Measurements from ENCODE around the gene CA5B.
"Not testable (repeated sequence)": the region's sequence is repeated elsewhere in the genome, so short reads cannot be mapped to it uniquely, and the experiment has no call there.

Gene CA5B, protein sequence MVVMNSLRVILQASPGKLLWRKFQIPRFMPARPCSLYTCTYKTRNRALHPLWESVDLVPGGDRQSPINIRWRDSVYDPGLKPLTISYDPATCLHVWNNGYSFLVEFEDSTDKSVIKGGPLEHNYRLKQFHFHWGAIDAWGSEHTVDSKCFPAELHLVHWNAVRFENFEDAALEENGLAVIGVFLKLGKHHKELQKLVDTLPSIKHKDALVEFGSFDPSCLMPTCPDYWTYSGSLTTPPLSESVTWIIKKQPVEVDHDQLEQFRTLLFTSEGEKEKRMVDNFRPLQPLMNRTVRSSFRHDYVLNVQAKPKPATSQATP

DNA sequence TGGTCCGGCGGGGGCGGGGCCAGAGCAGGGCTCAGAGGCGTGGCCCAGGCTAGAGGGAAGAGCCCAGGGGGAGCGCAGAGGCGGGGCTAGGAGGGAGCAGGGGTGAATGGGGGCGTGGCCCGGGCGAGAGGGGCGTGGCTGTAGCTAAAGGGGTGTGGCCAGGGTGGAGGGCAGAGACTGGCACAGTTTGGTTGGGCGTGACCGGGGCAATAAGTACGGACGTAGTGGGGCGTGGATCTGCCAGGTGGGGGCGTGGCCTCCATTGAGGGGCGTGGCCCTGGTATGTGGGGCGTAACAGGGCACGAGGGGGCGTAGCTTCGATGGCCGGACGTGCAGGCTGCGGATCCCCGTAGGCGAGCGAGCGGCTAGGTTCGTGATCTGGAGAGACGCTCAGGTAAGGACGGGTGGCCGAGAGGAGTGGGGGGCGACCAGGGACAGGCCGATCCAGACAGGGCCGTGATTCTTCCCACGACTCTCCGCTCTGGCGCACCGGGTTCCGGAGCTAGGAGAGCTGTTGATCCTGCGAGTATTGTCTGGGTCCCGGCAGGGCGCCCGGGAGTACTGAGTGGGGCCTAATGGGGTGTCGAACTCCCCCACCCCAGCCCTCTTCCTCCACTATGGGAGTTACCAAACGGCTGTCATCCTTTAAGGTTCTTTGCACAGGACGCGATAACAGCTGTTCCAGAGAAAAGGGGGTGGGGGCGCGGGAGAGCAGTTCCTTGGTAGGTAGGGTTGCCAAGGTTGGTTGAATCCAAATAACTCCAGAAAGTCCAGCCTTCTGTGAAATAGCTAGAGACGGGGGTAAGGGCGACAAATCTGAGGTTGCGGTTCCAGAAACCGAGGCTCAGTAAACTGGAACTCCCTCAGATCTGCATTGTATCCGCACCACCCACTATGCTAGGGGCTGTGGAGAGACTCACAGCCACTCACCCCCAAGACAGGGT lies at the start of gene CA5B:
Gene CA5B, plus strand, starts transcription at position 312 of the 944 bp plus-strand sequence. CDS start 11,754 bp downstream, outside the sequence.
- DNase-seq: no peak

DNA sequence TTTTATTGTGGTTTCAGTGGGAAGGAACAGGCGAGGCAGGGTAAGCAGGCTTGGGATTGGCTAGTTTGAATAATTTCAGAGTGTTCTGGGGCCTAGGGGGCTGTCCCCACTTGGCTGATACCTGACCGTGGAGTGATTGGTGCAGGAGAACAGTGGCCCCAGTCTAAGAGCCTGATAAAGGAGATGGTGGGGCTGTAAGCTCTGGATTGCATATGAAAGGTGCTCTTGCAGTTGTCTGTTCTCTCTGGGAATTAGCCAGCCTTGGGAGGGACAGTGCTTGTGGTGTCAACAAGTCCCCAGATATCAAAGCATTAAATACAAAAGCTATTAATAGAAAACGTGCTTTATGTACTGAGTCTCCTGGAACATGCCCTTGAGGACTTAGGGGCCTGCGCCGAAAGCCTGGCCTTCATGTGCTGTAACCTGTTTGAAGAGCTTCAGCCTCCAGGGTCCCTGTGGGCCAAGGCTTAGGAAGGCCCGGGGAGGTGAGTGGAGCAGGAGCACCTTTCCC lies 43.1 kb upstream of the CA5B start:
- DNase-seq: no peak

DNA sequence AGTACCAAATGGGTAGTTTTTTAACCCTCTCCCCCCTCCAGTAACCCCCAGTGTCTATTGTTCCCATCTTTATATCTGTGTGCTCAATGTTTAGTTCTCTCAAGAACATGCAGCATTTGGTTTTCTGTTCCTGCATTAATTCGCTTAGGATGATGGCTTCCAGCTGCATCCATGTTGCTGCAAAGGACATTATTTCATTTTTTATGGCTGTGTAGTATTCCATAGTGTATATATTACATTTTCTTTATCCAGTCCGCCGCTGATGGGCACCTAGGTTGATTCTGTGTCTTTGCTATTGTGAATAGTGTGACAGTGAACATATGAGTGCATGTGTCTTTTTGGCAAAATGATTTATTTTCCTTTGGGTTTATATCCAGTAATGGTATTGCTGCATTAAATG lies 41.6 kb upstream of the CA5B start:
- DNase-seq: no peak

DNA sequence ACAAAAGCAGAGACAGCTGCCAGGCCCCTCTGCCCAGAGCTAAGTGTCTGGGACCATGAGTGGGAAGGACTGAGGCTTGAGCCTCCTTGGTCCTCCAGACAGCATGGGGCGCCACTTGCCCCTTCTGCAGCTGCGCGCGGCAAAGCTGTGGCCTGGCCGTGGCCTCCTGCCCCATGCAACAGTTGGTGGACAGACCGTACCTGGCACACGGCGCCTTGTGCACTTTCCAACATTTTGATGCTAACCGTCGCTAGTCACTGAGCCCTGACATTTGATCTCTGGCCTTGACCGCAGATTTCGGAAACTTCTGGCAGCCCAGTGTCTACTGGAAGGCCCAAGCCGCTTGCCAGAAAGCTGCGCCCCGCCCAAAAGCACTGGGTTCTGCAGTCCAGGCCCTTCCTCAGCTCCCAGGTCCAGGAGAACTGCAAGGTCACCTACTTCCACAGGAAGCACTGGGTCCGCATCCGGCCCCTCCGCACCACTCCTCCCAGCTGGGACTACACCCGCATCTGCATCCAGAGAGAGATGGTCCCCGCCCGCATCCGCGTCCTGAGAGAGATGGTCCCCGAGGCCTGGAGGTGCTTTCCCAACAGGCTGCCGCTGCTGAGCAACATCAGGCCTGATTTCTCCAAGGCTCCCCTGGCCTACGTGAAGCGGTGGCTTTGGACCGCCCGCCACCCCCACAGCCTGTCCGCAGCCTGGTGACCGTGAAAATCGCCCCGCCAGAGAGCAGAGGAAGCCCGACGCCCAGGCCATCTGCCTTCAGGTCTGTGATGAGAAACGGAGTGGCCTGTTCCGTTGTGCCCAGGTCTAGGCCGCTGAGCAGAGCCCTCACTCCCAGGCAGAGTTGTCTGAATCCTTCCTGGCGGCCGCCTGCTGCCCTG lies 35.3 kb upstream of the CA5B start:
- DNase-seq: no peak

DNA sequence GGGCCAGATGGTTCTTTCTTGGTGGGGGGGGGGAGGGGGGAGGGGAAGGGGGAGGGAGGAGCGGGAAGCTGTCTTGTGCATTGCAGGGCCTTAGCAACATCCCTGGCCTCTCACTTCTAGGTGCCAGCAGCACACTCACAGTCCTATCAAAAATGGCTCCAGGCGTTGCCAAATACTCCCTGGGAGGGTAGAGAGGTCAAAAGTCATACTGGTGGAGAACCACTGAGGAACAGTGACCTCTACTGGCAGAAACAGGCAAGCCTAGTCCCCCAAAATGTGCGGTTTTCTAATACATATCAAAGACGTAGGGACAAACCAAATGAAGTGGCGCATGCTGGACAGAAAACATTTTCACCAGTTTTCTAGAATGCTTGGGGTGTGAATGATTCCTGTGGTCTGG lies 34.3 kb upstream of the CA5B start:
- not testable (repeated sequence) for DNase-seq

DNA sequence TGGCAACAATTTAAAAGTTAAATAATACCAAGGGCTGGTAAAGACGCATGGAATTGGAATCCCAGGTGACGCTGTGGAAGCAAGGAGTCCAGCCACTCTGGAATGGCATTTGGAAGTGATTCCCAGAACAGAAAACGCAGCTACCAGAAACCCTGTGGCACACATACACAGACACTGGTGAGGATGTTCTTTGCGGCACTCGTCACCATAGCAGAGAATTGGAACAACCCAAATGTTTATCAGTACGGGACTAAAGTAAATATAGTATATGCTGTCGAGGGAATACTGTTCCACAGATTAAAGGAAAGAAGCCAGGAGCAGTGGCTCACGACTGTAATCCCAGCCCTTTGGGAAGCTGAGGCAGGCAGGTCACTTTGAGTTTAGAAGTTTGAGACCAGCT lies 33.8 kb upstream of the CA5B start:
- not testable (repeated sequence) for DNase-seq

DNA sequence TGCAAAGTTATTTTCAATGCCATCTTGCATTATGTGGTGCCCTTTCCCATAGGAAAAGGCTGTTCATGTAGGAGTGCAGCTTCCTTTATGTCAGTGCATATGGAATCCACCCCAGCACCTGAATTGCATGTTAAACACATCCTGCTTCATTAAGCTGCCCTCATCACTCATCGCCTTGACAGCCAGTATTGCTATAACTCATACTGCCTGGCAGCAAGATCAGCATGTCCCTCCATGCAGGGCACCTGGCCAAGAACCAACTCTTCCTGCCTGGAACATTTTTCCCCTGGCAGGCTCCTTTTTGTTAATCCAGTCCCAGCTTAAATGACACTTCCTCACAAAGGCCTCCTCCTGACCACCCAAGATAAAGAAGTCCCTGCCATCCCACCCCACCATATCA lies 23.5 kb upstream of the CA5B start:
- no peak for DNase-seq

DNA sequence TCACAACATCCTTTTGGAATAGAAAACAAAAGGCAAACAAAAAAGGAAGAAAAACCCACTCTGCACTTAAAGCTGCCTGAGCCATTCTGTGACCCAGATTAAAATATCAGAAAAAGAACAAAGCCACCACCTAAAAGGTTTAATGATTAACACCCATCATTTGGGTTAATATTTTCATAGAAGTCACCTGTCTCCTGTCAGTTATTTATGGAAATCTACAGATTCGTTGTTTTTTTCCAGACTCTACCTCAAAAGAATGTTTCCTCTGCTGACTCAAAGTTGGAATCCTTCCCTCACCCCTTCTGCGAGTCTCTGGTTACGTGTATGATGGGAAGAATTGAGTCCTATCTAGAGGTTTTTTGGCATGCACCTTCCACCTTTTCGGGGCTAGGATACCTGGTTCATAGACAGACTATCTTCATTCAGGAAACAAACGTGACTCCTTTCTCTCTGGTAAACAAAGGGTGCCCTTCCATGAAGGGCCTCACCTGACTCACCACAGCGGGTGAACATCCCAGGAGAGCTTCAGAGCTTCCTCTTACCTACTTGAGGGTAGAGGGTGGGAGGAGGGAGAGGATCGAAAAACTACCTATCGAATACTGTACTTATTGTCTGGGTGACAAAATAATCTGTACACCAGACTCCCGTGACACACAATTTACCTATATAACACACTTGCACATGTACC lies 19.6 kb upstream of the CA5B start:
- DNase-seq: no peak

DNA sequence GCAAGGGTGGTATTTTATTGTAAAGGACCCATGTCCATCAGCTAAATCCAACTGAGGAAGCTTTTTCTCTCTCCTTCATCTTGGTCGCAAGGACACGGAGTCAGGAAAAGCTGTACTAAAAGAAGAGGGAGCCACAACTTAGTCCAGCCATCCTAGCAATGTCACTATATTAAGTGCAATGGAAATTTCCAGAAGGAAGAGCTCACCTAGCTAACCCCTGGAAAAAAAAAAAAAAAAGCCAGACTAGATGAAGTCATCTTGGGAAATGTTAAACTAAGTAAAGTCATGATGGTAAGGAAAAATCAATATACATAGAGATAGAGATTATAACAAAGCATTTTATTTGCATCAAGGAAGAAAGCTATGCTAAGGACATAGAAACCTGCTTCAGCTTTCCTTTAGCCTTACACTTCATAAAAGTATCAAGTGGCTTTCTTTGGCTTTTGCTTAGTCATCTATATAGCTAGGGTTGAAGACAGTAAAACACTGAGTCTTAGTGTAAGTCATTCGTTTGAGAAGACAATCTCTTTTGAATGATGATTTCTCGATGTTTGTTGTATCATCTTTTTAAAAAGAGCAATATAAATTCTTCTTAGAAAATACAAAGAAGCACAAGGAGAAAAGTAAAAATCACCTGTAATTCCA lies 18.6 kb upstream of the CA5B start:
- no peak for DNase-seq

DNA sequence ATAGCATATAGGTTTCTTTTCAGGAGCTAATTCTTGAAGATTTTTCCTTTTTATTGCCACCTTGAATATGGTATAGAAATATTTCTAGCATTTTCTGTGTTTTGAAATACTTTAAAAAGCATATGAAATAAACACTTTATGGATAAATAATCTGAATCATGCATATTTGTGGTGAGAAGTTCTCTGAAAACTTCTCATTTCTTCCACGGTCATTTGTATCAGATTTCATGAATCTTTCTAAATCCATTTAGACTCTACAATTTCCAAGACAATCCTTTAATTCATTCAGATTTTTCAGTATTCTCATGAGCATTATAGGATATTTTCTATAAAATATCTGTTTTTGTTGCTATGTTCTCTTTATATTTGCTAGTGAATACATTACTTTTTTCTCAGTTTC lies 16.2 kb upstream of the CA5B start:
- no peak for DNase-seq

DNA sequence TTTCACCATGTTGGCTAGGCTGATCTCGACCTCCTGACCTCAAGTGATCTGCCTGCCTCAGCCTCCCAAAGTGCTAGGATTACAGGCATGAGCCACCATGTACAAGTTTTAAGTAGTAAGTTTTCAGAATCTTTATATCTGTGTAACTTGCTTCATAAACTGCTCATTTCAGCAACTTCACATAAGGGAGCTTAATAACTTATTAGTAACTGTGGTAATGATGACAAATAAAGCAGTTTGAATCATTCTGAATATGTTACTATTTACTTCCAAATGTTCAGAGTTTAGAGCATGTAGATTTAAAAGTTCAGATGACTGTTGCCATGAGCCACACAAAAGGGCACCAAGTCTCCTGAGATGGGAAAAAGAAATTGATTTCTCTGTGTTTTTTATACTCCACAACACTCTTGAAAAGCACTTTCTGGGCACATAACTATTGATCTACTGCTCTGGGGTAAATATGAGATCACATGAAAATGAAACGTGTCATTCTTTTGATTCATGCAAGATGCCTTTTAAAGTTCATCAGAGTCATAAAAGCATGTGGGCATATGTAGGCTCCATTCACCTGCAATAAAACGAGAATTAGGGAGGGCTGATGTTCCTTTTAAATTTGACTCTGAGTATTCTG lies 14.1 kb upstream of the CA5B start:
- no peak for DNase-seq

DNA sequence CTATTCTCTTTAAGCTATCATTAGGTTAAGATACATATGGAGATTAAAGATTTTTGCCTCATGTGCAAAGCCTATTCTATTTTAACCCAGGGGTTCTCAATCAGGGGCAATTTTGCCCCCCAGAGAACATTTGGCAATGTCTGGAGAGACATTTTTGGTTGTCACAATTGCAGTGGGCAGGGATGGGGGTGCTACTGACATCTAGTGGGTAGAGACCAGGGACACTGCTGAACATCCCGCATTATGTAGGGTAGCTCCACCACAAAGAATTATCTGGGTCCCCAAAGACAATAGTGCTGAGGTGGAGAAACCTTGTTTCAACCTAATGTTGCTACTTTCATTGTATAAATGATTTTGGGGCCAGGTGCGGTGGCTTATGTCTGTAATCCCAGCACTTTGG lies 13.2 kb upstream of the CA5B start:
- DNase-seq: no peak

DNA sequence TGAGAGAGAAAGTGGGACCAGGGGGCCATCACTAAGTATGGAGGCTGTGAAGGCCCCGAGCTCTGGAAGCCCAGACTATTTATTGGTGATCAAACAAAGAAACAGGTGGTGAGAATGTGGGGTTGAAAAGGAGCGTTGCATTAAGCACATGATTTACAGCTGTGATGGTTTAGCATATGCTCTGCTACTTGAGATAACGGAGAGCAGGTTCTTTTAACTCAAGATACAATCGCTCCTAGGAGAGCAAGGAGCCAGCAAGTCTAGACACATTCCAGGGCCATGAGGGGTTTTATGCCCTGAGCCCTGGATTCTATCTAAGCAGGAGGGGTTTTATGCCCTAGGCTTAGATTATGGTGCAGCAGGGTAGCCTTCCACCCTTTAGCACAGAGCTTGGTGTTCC lies 6.7 kb upstream of the CA5B start:
- not testable (repeated sequence) for DNase-seq

DNA sequence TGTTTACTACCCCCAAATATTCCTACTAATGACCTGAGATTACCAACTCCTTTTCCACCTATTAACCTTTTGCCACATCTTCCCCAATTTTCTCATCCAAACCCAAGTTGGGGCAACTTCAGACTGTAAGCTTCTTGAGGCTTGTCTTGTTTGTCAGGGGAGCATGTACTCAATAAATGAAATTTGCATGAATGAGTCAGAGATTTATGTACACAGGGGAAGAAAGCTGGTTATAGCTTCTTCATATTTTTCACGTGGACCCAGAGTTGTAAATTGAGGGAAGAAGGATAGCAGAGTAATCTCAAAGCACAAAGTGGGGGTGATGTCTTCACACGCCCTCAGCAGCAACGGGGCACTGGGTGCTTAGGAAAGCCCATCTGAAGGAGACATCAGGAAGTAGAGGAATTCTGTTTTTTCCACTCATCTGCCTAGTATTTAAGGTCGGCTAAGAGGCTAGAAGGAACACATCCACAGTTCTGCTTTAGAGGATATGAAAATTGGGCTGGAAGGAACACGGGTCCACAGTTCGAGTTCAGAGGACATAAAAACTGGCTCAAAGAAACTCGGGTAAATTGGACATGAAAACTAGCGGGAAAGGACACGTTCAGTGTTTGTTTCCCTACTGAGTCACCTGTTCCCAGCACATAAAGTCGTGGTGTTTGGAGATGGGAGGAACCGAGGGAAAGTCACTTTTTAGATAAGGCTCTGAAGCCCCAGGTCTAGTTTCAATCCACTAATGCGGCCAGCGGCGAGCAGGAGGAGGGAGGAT lies 696 bp upstream of the CA5B start:
- DNase-seq: no peak

DNA sequence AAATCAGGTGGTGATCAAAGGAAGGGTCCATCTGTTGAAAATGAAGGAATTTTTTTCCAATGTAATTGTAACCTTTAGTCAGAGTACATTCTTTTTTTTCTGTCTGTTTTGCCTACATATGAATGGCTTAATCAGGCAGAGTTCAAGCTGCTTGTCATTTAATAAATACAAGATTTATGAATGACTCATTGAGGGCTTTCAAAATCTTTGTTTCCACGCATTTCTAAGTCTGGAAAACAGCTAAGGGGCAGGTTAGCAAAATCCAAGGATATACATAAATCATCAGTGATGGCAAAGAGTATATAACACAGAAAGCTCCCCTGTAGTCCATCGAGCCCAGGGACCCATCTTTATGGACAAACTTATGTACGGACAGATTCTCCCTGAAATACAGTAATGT lies 1.8 kb downstream of the CA5B start:
- no peak for DNase-seq

DNA sequence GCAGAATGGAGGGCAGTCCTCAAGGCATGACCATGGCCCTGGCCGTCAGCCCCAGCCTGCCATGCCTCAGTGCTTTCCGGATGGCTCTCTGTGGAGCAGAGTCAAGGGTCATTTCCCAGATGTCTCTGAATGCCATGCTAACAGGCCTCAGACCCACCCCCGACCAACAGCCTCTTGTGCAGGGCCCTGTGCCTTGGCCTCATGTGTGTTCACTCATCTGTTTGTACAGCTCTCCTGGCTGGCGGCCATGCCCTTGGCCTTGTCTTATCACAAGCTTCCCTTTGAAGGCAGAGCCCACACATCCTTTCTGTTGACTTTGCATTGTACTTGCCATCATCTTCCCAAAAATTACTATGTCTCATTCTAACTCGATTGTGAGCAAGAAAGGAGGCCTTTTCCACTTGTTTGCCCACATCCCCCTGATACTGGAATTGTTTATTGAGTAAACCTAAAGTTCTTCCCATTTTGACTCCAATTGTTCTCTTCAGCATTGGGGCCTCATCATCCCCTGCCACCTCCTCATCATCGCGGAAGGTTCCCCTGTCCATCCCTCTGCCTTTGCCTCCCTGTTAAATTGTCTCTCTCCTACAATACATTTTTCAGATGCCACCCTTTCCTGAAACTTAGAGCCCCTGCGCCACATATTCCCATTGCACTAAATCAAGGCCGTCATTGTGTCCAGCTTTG lies 6.3 kb downstream of the CA5B start:
- no peak for DNase-seq

DNA sequence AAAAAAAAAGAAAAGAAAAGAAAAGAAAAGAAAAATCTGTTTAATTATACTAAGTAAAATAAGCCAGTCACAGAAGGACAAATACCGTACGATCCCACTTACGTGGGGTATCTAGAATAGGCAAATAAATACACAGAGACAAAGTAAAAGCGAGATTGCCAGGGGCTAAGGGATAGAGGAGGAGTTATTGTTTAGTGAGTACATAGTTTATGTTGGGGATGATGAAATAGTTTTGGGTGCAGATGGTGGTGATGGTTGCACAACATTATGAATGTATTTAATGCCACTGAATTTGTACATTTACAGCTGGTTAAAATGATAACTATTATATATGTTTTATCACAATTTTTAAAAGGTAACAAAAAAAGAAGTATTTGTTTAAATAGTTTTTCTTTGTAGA lies 7.1 kb downstream of the CA5B start:
- no peak for DNase-seq

DNA sequence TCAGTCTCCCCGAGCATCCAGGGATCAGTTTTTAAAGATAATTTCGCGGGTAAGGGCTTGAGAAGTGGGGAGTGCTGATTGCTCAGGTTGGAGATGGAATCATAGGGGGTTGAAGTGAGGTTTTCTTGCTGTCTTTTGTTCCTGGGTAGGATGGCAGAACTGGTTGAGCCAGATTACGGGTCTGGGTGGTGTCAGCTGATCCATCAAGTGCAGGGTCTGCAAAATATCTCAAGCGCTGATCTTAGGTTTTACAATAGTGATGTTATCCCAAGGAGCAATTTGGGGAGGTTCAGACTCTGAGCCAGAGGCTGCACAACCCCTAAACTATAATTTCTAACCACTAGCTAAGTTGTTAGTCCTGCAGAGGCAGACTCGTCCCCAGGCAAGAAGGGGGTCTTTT lies 8.6 kb downstream of the CA5B start:
- not testable (repeated sequence) for DNase-seq

DNA sequence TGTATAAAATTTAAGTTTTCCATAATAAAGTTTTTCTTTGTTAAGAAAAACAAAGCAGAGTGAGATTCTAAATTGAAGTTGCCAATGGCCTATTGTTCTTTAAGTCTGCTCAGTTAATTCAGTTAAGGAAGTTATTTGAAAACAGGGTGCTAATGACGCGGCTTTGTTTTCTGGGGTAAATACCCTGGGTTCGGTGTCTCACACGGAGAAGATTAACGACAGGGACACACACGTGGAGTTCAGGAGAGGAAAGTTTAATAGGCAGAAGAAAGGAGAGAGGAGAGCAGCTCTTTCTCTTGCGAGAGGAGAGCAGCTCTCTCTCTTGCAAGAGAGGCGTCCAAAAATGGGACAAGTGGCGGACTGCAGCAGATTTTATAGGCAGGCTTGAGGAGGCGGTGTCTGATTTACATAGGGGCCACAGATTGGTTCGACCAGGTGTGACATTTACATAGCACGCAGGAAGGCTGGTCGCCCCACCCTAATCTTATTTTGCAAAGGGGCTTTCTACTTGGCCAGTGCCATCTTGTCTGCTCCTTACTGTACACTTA lies 9.6 kb downstream of the CA5B start:
- no peak for DNase-seq

DNA sequence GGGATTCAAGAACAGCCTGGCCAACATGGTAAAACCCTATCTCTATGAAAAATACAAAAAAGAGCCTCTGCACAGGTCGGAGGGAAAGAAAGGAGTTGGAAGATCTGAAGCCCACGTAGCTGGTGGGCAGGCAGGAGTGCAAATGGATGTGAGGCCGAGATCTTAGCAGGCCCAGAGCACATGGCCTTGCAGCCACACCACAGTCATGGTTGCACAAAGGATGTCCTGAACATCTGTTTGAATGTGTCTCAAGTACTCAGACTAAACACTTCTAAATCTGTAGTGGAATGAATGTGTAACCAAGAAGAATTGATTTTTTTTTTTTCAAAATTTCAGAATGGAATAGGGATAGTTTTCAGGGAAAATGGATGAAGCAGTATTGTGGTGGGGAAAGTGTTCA lies 10.8 kb downstream of the CA5B start:
- DNase-seq: no peak

All from NCI-H1436 (cell line).